NCI-H1694 treated with DMSO at 0.1 percent for 48 hours (cell line): ENCODE results near the gene MOK.

Source experiments
- DNase-seq: peaks from one replicate; lab custom pipeline; 2025; lab: John Stamatoyannopoulos, UW

Gene MOK

GRCh38 chr14:102283631-102284129 lies 21.3 kb downstream of the MOK start:
- DNase-seq: no peak

DNA sequence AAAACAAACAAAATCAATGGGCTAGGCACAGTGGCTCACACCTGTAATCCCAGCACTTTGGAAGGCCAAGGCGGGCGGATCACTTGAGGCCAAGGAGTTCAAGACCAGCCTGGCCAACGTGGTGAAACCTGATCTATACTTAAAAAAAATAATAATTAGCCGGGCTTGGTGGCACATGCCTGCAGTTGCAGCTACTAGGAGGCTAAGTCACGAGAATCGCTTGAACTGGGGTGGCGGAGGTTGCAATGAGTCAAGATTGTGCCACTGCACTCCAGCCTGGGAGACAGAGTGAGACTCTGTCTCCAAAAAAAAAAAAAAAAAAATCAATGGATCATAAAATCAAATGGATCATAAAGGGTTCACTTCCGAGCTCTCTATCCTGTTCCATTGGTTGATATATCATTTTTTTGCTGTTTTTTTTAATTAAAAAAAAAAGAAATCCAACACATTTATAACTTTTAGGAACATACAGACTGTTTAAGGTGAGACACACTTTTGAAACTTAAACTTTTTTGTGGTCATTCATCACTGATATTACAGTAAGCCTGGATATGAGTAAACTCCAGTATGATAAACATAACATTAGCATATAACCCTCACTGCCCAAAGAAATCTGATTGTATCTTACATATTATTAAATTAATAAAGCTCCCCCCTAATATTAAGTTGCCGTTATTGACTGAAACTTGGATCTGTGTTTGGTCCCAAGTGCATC lies 22.1 kb downstream of the MOK start:
- no peak for DNase-seq

- no peak for DNase-seq
Observed at GRCh38 chr14:102280376-102280962, 24.5 kb downstream of the MOK start.

DNA sequence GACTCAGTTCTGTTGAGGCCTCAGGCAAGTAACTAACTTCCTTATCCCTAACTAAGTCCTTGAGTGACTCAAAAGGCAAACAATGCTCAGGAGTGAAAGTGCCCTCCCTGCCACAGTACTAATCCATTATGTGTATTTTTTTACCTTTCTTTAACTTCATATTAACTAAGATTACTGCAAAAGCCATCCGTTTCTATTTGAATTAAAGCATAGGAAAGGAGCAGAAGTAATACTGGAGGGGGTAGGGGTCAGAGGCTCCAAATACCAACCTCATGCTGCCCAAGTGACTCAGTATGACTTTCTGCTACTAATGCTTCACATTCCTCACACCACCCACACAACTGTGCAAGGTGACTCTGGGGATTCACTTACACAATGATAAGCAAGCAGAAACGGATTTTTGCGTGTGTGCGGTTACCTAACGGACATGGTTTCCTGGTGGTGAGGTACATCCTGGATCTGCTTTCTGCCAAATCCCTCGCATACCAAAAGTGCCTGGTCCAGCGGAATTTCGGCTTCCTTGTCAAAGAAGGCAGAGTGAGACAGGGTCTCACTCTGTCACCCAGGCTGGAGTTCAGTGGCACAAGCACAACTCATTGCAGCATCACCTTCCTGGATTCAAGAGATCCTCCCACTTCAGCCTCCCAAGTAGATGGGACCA lies 25.1 kb downstream of the MOK start:
- no peak for DNase-seq

GRCh38 chr14:102279282-102279681 lies 25.7 kb downstream of the MOK start:
- DNase-seq: no peak

- DNase-seq: no peak
Observed at GRCh38 chr14:102278631-102278935, 26.4 kb downstream of the MOK start.

DNA sequence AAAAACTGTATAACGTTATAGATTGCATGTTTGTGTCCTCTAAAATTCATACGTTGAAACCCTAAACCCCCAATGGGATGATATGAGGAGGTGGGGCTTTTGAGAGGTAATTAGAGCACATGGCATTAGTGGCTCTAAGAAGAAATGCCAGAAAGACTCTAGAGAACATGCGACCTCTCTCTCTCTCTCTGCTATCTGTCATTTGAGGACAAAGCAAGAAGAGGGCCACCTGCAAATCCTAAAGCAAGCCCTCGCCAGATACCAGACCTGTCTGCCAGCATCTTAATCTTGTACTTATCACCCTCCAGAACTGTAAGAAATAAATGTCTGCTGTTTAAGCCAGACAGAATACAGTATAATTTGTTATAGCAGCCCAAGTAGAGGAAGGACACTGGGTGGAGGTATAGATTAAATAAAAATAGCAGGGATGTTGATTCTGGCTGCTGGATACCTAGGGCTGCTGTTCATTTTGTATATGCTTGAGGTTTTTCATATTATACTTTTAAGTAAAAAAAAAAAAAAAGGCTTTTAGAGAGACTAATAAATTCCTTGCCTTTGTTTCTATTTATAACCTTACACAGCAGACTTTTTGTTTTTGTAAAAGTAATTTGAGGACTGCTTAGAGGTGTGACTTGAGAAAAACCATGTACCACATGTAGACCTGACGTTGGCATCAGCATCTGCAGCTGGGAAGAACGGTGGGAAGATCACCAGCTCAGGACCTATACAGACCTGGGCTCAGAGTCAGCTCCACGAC lies 26.9 kb downstream of the MOK start:
- no peak for DNase-seq

DNA sequence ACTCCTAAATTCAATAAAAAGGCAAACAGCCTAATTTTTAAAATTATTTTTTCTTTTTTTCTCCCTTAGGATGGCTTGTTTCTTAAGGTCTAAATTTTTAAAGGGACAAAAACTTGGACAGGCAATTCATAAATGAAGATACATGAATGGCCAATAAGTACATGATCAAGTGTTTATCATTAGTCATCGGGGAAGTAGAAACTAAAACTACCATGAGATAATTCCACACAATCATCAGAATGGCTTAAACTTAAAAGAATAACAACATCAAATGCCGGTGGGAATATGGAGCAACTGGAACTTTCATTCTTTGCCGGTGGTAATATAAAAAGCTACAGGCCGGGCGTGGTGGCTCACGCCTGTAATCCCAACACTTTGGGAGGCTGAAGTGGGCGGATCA lies 29.1 kb downstream of the MOK start:
- no peak for DNase-seq

DNA sequence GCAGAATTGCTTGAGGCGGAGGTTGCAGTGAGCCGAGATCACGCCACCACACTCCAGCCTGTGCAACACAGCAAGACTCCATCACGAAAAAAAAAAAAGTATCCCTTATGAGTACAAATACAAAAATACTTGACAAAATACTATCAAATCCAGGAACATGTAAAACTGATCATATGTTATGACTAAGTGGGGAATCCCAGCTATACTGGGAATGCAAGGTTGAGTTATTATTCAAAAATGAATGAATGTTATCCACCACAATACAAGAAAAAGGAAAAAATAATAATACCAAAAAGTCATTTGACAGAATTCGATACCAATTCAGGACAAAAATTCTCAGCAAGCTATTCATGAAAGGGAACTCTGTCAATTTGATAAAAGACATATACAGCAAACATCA lies 32.6 kb downstream of the MOK start:
- no peak for DNase-seq

DNA sequence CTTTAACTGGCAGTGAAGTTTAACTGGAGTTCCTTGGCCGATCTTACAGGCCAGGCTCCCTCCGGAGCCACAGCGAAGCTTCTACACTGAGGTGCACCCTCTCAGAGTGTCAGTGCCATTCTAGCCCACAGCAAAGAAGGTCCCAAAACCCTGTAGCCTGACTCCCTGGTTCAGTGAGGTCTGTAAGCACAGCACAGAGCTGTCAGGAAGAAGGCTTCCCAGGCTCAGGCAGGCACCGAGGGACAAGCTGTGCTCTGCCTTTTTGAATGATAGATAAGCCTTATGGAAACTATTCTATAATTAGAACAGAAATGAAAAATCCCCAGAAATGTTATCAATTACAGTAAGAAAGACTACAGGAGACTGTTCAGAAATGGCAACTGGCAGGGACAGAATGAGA lies 40.2 kb downstream of the MOK start:
- no peak for DNase-seq

DNA sequence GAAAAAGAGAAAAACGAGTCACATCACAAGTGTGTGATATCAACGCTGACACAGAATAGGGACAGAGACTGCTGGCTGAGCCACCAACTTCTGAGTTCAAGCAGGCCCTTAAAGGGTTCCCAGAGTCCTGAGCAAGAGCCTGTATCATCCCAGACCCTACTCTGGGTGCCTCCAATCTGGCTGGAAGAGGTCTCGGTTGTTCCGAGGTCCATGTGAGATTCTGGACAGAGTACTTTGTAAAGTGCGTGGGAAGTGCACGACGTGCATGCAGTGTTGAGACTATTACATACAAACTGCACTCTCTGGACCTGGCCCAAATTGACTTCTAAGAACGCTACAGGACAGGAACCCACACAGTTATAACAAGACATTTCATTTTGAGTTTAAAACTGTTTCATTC lies 40.6 kb downstream of the MOK start:
- no peak for DNase-seq

- no peak for DNase-seq
Observed at GRCh38 chr14:102262929-102263462, 42.0 kb downstream of the MOK start.

GRCh38 chr14:102258136-102258535 lies 46.8 kb downstream of the MOK start:
- no peak for DNase-seq

DNA sequence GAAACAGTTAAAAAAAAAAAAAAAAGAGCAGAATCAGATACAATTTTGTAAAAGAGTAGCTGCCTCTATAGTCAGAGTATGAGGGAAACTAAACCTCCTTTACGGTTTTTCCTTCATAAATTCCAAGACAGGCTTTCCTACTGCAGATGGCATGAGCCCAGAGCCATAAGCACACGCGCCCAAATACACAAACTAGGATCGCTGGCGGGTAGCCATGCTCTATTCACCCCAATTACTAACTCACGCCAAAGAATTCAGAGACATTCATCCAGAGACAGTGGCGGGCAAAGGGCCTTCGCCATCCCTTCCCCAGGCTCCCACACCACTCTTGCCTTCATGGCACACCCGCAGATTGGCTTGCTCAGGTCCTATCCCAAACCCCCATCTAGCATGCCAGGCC lies 48.2 kb downstream of the MOK start:
- no peak for DNase-seq

GRCh38 chr14:102255401-102256190 lies 49.4 kb downstream of the MOK start:
- DNase-seq: no peak

DNA sequence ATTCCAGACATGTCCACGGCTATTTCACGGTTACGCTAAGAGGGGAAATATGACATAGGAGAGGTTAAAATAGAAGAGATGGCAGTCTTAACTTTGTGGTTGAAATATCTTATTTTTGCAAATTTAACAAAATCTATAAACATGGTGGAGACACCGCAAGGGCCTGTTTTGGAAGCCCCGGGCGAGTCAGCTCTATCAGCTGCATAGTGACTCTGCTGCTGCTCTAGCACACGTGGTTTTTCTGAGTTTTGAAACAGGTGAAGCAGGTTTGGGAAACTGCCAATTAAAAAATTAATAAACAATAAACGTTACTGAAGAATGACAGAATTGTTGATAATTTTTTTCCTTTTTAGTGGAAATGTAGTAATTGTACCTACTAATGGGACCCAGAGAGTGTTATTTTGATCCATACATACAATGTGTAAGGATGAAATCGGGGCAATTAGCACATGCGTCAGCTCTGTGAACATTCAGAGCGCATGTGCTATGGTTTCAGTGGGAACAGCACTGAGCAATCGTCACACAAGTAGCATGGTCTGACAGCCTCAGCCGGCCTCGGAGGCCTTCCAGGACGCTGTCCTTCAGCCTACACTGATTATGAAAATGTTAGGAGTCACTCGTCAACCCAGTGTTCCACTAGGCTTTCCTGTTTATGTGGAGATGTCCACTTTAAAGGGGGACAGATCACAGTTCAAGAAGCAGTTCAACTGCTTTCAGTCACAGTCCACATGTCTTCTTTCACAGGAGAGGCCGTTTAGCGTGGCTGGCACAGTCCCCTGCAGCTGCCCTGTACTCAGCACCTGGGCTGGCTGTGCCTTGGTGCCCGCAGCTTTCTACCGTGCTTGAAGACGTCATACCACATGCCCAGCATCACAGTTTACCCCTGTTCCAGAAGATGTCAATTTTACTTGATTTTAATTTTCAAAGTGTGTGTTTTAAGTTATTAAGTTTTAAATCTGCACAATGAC lies 51.8 kb downstream of the MOK start:
- DNase-seq: no peak

- no peak for DNase-seq
Observed at GRCh38 chr14:102251161-102251560, 53.8 kb downstream of the MOK start.

- no peak for DNase-seq
Observed at GRCh38 chr14:102250636-102251035, 54.3 kb downstream of the MOK start.

GRCh38 chr14:102249981-102250380 lies 55.0 kb downstream of the MOK start:
- no peak for DNase-seq

DNA sequence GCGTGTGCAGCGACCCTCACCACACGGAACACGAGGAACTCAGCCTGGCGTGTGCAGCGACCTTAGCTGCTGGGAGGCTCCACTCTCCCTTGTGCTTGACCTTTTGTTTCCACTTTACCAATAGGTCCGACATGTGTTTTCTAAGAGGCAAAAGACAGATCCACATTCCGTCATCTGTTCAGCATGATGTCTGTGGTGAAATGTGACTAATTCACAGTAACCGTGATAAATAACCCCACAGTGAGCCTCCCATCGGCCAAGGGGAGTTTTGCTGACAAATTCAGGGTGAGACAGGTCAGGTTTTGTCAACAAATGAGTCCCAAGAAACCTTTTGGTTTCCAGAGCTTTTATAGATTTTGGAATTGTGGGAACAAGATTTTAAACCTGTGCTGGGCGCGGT lies 55.9 kb downstream of the MOK start:
- no peak for DNase-seq

GRCh38 chr14:102248121-102248520 lies 56.8 kb downstream of the MOK start:
- no peak for DNase-seq
